Measurements from ENCODE around the gene TEDDM1.

The TEDDM1 gene

DNA sequence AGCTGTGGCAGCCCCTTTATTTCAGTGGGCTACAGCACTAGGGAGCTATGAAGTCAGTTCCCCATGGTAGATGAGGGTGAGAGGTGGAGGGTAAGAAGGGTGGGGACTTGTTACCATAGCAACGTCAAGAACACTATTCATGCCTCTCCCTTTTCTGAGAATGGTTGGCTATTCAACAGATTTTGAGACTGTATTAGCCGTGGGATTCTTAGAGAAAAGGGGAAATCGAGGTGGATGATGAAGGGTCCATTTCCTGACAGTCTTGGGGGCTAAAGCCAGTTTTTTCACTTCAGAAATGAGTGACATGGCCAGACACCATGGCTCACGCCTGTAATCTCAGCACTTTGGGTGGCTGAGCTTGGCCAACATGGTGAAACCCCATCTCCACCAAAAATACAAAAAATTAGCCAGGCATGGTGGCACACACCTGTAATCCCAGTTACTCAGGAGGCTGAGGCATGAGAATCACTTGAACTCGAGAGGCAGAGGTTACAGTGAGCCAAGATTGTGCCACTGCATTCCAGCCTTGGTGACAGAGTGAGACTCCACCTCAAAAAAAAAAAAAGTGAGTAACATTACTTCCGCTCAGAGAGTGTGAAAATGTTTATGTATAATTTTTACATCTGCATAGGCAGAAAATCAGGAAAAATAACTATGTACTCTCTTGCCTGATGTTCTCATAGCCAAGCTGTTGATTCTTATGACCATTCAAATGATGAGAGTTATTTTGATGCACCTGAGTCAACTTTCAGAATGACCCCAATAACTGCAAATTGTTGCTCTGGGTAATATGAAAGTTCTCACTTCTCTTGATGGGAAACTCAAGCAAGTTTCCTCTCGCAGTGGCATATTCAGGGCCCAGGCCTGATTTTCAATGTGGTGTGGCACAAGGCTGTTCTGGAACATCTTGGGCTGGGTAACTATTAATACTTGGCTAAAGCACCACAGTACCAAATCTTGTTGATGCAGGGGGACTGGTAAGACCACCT is 26.3 kb upstream of the TEDDM1 start:
- DNase-seq (ENCODE audit: low spot score) = no peak
- Mint-ChIP-seq H3K4me3 (no peak overlapping the region), H3K27ac (no peak overlapping the region), H3K4me1 (ENCODE audit: low read depth) (peaks cover 18% of the 10 kb centered on the region), H3K27me3 (ENCODE audit: low read depth) (peaks cover 47% of the 10 kb centered on the region), H3K9me3 (no peaks in the 10 kb centered on the region), H3K36me3 (ENCODE audit: low read depth) (no peaks in the 10 kb centered on the region)

- Mint-ChIP-seq H3K4me1 (ENCODE audit: low read depth) (peaks cover 2% of the 10 kb centered on the region), H3K27ac (no peak overlapping the region), H3K27me3 (ENCODE audit: low read depth) (peaks cover 41% of the 10 kb centered on the region), H3K4me3 (no peak overlapping the region), H3K9me3 (no peaks in the 10 kb centered on the region), H3K36me3 (ENCODE audit: low read depth) (no peaks in the 10 kb centered on the region)
- no peak for DNase-seq (ENCODE audit: low spot score)
Measured at GRCh38 chr1:182415789-182416188, 15.3 kb upstream of the TEDDM1 start.

GRCh38 chr1:182413969-182414368 is 13.5 kb upstream of the TEDDM1 start:
- Mint-ChIP-seq H3K27me3 (ENCODE audit: low read depth) (peaks cover 34% of the 10 kb centered on the region), H3K27ac (no peak overlapping the region), H3K4me3 (no peak overlapping the region), H3K4me1 (ENCODE audit: low read depth) (peaks cover 3% of the 10 kb centered on the region), H3K9me3 (no peaks in the 10 kb centered on the region), H3K36me3 (ENCODE audit: low read depth) (no peaks in the 10 kb centered on the region)
- DNase-seq (ENCODE audit: low spot score) = no peak

DNA sequence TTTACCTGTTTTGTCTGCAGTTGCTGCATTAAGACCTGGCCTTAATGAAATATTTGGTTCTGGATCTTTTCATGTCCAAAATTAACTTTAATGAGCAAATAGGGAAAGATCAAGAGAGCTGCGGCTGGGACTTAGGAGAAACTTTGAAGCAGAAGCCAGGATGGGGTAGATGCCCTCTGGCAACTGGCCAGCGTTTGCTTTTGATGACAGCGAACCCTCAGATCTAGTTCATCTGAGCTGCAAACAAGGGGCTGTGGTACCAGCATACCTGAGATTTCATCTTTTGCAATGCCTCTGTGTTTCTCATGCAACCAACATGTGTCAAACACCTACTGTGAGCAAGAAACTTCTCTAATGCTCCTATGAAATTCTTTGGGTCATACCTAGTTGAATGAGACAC is 13.0 kb upstream of the TEDDM1 start:
- DNase-seq (ENCODE audit: low spot score) = no peak
- Mint-ChIP-seq H3K9me3 (no peaks in the 10 kb centered on the region), H3K27me3 (ENCODE audit: low read depth) (peaks cover 35% of the 10 kb centered on the region), H3K4me3 (no peak overlapping the region), H3K4me1 (ENCODE audit: low read depth) (peaks cover 4% of the 10 kb centered on the region), H3K36me3 (ENCODE audit: low read depth) (no peaks in the 10 kb centered on the region), H3K27ac (no peak overlapping the region)

DNA sequence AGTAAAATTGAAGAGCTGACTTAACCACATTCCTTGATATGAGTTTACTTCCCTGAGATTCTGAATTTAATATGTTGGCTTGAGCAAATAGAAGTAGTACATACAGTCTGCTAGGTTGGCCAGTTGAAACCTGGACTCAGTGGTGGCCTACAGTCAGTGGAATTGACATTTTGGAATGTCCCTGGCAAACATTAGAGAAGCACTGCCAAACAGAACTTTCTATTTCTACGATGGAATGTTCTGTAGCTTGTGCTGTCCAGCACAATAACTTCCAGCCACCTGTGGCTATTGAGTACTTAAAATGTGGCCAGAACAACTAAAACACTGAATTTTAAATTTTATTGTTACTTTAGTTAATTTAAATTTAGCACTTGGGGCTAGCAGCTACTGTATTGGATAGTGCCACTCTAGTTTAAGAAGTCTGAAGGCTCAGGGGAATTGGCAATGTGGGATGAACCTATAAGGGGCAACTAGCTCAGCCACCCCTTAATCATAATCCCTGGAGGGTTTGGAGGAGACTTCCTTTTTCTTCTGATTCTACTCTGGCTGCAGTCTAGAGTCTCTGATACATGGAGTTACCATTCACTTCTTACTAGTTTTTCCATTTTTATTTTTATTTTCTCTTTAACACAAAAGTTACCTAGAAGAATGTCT is 10.3 kb upstream of the TEDDM1 start:
- Mint-ChIP-seq H3K4me1 (ENCODE audit: low read depth) (peaks cover 2% of the 10 kb centered on the region), H3K4me3 (no peak overlapping the region), H3K9me3 (peaks cover under 1% of the 10 kb centered on the region), H3K27ac (no peak overlapping the region), H3K36me3 (ENCODE audit: low read depth) (no peaks in the 10 kb centered on the region), H3K27me3 (ENCODE audit: low read depth) (peaks cover 45% of the 10 kb centered on the region)
- DNase-seq (ENCODE audit: low spot score) = no peak

DNA sequence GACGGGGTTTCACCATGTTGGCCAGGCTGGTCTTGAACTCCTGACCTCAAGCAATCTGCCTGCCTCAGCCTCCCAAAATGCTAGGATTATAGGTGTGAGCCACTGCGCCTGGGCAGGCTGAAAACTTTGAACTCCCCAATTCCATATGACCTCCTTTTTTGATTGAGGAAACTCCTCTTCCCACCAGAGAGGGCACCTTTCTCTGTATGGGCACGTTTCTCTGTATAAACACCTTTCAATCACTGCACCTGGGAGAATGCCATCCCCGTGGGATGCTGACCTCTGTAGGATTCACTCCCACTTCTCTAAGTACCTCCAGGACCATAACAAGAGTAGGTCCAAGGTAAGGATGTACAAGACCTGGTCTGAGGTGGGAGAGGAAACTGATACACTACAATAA is 9.7 kb upstream of the TEDDM1 start:
- Mint-ChIP-seq H3K27me3 (ENCODE audit: low read depth) (peaks cover 46% of the 10 kb centered on the region), H3K4me1 (ENCODE audit: low read depth) (peaks cover 2% of the 10 kb centered on the region), H3K9me3 (peaks cover 6% of the 10 kb centered on the region), H3K4me3 (no peak overlapping the region), H3K36me3 (ENCODE audit: low read depth) (no peaks in the 10 kb centered on the region), H3K27ac (no peak overlapping the region)
- DNase-seq (ENCODE audit: low spot score) = no peak

GRCh38 chr1:182408435-182409075 is 8.1 kb upstream of the TEDDM1 start:
- peaks cover 41% of the 10 kb centered on the region for H3K27me3 Mint-ChIP-seq (ENCODE audit: low read depth)

GRCh38 chr1:182407724-182408123 is 7.3 kb upstream of the TEDDM1 start:
- H3K27ac Mint-ChIP-seq = no peak overlapping the region
- peaks cover 2% of the 10 kb centered on the region for H3K4me1 Mint-ChIP-seq (ENCODE audit: low read depth)
- peaks cover 45% of the 10 kb centered on the region for H3K27me3 Mint-ChIP-seq (ENCODE audit: low read depth)
- H3K36me3 Mint-ChIP-seq (ENCODE audit: low read depth) = no peaks in the 10 kb centered on the region
- H3K4me3 Mint-ChIP-seq = no peak overlapping the region
- peaks cover 10% of the 10 kb centered on the region for H3K9me3 Mint-ChIP-seq
- no peak for DNase-seq (ENCODE audit: low spot score)

More at GRCh38 chr1:182408435-182409075, 8.1 kb upstream of the TEDDM1 start:
- no peak overlapping the region for H3K27ac Mint-ChIP-seq
- peaks cover 10% of the 10 kb centered on the region for H3K9me3 Mint-ChIP-seq
- peaks cover 2% of the 10 kb centered on the region for H3K4me1 Mint-ChIP-seq (ENCODE audit: low read depth)
- no peak for DNase-seq (ENCODE audit: low spot score)
- H3K4me3 Mint-ChIP-seq = no peak overlapping the region
- no peaks in the 10 kb centered on the region for H3K36me3 Mint-ChIP-seq (ENCODE audit: low read depth)

GRCh38 chr1:182406012-182406411 is 5.5 kb upstream of the TEDDM1 start:
- no peaks in the 10 kb centered on the region for H3K36me3 Mint-ChIP-seq (ENCODE audit: low read depth)
- H3K27ac Mint-ChIP-seq = no peak overlapping the region
- H3K4me1 Mint-ChIP-seq (ENCODE audit: low read depth) = peaks cover 2% of the 10 kb centered on the region
- H3K4me3 Mint-ChIP-seq = no peak overlapping the region
- H3K27me3 Mint-ChIP-seq (ENCODE audit: low read depth) = peaks cover 43% of the 10 kb centered on the region
- H3K9me3 Mint-ChIP-seq = peaks cover 10% of the 10 kb centered on the region
- no peak for DNase-seq (ENCODE audit: low spot score)

- H3K4me1 Mint-ChIP-seq (ENCODE audit: low read depth) = peaks cover 2% of the 10 kb centered on the region
- H3K27me3 Mint-ChIP-seq (ENCODE audit: low read depth) = peaks cover 43% of the 10 kb centered on the region
- DNase-seq (ENCODE audit: low spot score) = no peak
- H3K4me3 Mint-ChIP-seq = no peak overlapping the region
- no peaks in the 10 kb centered on the region for H3K36me3 Mint-ChIP-seq (ENCODE audit: low read depth)
- H3K9me3 Mint-ChIP-seq = peaks cover 10% of the 10 kb centered on the region
- H3K27ac Mint-ChIP-seq = no peak overlapping the region
Measured at GRCh38 chr1:182405578-182405977, 5.1 kb upstream of the TEDDM1 start.

DNA sequence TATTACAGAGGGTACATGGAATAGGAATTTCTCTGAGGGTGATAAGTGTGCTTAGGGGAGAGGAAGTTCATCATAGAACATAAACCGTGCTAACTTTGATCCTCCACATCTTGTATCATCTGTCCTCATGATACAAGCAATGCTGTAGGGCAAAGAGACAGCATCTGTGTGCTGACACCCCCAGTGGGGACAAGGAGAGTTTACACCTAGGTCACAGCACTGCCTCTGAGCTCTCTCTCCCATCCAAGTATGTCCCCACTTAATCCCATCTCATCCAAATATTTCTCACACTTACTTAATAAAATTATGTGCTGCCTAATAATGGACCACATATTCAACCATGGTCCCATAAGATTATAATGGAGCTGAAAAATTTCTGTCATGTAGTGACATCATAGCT is 4.3 kb upstream of the TEDDM1 start:
- H3K4me3 Mint-ChIP-seq = no peak overlapping the region
- H3K27ac Mint-ChIP-seq = no peak overlapping the region
- H3K4me1 Mint-ChIP-seq (ENCODE audit: low read depth) = peaks cover 2% of the 10 kb centered on the region
- peaks cover 10% of the 10 kb centered on the region for H3K9me3 Mint-ChIP-seq
- H3K36me3 Mint-ChIP-seq (ENCODE audit: low read depth) = no peaks in the 10 kb centered on the region
- peaks cover 42% of the 10 kb centered on the region for H3K27me3 Mint-ChIP-seq (ENCODE audit: low read depth)
- DNase-seq (ENCODE audit: low spot score) = no peak

GRCh38 chr1:182397653-182398393 is 2.6 kb downstream of the TEDDM1 start:
- Mint-ChIP-seq H3K27me3 (ENCODE audit: low read depth) (peaks cover 32% of the 10 kb centered on the region), H3K36me3 (ENCODE audit: low read depth) (peaks cover 2% of the 10 kb centered on the region), H3K9me3 (no peaks in the 10 kb centered on the region), H3K27ac (no peak overlapping the region), H3K4me3 (no peak overlapping the region), H3K4me1 (ENCODE audit: low read depth) (peaks cover 10% of the 10 kb centered on the region)
- no peak for DNase-seq (ENCODE audit: low spot score)

- H3K4me1 Mint-ChIP-seq (ENCODE audit: low read depth) = peaks cover 19% of the 10 kb centered on the region
- no peak overlapping the region for H3K27ac Mint-ChIP-seq
- H3K4me3 Mint-ChIP-seq = no peak overlapping the region
- no peak for DNase-seq (ENCODE audit: low spot score)
- peaks cover 4% of the 10 kb centered on the region for H3K36me3 Mint-ChIP-seq (ENCODE audit: low read depth)
- peaks cover 40% of the 10 kb centered on the region for H3K27me3 Mint-ChIP-seq (ENCODE audit: low read depth)
- no peaks in the 10 kb centered on the region for H3K9me3 Mint-ChIP-seq
Measured at GRCh38 chr1:182395906-182396305, 4.6 kb downstream of the TEDDM1 start.
